ENCODE results near the gene TUBGCP5. TPM values are rescaled to one million over a fixed set of nuclear protein-coding genes. Genes with fewer than 3 reads are reported as not detected.

The TUBGCP5 gene
- total and polyA plus RNA-seq, 2 experiments from 2014 or later: 12.0 to 21.7 TPM

DNA sequence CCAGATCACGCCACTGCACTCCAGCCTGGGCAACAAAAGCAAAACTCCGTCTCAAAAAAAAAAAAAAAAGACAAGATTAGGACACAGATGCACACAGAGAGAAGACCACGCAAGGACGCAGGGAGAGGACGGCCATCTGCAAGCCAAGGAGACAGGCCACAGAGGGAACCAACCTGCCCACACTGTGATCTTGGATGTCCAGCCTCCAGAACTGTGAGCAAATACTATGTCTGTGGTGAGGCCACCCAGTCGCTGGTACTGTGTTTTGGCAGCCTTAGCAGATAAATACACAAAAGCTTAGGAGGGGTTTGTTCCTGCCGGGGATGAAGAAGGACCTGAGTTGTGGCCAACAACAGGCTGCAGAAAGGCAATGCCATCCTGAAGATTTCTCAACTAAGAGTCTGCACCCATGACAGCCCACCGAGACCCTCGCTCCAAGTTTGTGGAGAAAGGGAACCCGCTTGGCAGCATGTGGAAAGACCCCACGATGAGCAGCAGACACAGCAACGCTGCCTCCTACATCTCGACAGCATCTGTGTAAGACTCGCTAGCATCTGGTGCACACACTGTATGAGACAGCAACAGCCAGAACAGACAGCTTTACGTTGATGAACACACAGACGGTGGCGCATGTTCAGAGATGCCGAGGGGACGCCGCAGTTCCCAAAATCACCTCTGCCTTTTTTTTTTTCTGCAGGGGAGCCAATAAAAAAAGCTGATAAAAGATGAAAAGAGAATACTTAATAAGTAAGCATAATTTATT, 72.9 kb downstream of the TUBGCP5 start (continued):
- TF ChIP-seq, protein P1, sequence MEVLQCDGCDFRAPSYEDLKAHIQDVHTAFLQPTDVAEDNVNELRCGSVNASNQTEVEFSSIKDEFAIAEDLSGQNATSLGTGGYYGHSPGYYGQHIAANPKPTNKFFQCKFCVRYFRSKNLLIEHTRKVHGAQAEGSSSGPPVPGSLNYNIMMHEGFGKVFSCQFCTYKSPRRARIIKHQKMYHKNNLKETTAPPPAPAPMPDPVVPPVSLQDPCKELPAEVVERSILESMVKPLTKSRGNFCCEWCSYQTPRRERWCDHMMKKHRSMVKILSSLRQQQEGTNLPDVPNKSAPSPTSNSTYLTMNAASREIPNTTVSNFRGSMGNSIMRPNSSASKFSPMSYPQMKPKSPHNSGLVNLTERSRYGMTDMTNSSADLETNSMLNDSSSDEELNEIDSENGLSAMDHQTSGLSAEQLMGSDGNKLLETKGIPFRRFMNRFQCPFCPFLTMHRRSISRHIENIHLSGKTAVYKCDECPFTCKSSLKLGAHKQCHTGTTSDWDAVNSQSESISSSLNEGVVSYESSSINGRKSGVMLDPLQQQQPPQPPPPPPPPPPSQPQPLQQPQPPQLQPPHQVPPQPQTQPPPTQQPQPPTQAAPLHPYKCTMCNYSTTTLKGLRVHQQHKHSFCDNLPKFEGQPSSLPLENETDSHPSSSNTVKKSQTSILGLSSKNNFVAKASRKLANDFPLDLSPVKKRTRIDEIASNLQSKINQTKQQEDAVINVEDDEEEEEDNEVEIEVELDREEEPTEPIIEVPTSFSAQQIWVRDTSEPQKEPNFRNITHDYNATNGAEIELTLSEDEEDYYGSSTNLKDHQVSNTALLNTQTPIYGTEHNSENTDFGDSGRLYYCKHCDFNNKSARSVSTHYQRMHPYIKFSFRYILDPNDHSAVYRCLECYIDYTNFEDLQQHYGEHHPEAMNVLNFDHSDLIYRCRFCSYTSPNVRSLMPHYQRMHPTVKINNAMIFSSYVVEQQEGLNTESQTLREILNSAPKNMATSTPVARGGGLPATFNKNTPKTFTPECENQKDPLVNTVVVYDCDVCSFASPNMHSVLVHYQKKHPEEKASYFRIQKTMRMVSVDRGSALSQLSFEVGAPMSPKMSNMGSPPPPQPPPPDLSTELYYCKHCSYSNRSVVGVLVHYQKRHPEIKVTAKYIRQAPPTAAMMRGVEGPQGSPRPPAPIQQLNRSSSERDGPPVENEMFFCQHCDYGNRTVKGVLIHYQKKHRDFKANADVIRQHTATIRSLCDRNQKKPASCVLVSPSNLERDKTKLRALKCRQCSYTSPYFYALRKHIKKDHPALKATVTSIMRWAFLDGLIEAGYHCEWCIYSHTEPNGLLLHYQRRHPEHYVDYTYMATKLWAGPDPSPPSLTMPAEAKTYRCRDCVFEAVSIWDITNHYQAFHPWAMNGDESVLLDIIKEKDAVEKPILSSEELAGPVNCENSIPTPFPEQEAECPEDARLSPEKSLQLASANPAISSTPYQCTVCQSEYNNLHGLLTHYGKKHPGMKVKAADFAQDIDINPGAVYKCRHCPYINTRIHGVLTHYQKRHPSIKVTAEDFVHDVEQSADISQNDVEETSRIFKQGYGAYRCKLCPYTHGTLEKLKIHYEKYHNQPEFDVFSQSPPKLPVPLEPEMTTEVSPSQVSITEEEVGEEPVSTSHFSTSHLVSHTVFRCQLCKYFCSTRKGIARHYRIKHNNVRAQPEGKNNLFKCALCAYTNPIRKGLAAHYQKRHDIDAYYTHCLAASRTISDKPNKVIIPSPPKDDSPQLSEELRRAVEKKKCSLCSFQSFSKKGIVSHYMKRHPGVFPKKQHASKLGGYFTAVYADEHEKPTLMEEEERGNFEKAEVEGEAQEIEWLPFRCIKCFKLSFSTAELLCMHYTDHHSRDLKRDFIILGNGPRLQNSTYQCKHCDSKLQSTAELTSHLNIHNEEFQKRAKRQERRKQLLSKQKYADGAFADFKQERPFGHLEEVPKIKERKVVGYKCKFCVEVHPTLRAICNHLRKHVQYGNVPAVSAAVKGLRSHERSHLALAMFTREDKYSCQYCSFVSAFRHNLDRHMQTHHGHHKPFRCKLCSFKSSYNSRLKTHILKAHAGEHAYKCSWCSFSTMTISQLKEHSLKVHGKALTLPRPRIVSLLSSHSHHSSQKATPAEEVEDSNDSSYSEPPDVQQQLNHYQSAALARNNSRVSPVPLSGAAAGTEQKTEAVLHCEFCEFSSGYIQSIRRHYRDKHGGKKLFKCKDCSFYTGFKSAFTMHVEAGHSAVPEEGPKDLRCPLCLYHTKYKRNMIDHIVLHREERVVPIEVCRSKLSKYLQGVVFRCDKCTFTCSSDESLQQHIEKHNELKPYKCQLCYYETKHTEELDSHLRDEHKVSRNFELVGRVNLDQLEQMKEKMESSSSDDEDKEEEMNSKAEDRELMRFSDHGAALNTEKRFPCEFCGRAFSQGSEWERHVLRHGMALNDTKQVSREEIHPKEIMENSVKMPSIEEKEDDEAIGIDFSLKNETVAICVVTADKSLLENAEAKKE (CRISPR knock-in tag; IDR thresholded peaks at IDR 0.05): no peak
- TF ChIP-seq JUNB (IDR thresholded peaks at IDR 0.05; ENCODE audit: unreplicated experiment): no peak

DNA sequence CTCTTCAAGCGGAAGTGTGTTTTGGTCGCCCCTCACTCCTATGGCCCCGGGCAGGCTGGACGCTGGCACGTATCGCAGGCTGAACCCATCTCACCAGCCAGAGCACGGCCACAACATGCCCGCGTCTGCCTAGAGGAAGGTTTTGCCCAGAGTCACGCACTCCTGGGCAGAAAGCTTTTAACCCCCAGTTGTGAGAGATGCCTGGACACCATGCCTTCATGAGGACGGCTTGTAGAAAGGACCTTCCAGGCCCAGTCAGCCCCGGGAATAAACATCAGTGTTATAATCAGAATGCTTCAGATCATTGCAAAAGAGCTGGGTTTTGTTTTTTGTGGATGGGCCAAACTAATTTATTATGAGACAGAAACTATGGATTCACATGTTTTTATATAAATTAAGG, 75.7 kb downstream of the TUBGCP5 start:
- H3K27ac Mint-ChIP-seq: no peak overlapping the region
- Histone ChIP-seq H3K4me2 (no peak overlapping the region), H3K36me3 (ENCODE audit: insufficient read depth) (no peaks in the 10 kb centered on the region), H4K20me1 (replicated peaks; ENCODE audit: insufficient read depth) (peaks cover 19% of the 10 kb centered on the region), H3K79me2 (replicated peaks; ENCODE audit: insufficient read depth) (peaks cover 78% of the 10 kb centered on the region), H3K27me3 (ENCODE audit: insufficient read depth) (no peaks in the 10 kb centered on the region), H3K9me2 (ENCODE audit: insufficient read depth) (no peaks in the 10 kb centered on the region), H3K27ac (ENCODE audit: low read depth) (no peak overlapping the region), H3F3A (replicated peaks; ENCODE audit: low read depth) (no peaks in the 10 kb centered on the region), H2AFZ (no peak overlapping the region), H3K4me3 (no peak overlapping the region), H3K4me1 (ENCODE audit: insufficient read depth) (peaks cover 3% of the 10 kb centered on the region; the same call in 1 of the 2 replicates)
- ATAC-seq: no peak
- TF ChIP-seq STAT1 (IDR thresholded peaks at IDR 0.05; ENCODE audit: unreplicated experiment) (no peak), CREB1 (CRISPR knock-in tag; IDR thresholded peaks at IDR 0.05; ENCODE audit: low read depth) (no peak), JUNB (IDR thresholded peaks at IDR 0.05; ENCODE audit: unreplicated experiment) (no peak), NANOG (IDR thresholded peaks at IDR 0.05; ENCODE audit: borderline replicate concordance) (no peak)
- TF ChIP-seq, protein P2, sequence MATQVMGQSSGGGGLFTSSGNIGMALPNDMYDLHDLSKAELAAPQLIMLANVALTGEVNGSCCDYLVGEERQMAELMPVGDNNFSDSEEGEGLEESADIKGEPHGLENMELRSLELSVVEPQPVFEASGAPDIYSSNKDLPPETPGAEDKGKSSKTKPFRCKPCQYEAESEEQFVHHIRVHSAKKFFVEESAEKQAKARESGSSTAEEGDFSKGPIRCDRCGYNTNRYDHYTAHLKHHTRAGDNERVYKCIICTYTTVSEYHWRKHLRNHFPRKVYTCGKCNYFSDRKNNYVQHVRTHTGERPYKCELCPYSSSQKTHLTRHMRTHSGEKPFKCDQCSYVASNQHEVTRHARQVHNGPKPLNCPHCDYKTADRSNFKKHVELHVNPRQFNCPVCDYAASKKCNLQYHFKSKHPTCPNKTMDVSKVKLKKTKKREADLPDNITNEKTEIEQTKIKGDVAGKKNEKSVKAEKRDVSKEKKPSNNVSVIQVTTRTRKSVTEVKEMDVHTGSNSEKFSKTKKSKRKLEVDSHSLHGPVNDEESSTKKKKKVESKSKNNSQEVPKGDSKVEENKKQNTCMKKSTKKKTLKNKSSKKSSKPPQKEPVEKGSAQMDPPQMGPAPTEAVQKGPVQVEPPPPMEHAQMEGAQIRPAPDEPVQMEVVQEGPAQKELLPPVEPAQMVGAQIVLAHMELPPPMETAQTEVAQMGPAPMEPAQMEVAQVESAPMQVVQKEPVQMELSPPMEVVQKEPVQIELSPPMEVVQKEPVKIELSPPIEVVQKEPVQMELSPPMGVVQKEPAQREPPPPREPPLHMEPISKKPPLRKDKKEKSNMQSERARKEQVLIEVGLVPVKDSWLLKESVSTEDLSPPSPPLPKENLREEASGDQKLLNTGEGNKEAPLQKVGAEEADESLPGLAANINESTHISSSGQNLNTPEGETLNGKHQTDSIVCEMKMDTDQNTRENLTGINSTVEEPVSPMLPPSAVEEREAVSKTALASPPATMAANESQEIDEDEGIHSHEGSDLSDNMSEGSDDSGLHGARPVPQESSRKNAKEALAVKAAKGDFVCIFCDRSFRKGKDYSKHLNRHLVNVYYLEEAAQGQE (IDR thresholded peaks at IDR 0.05; ENCODE audit: unreplicated experiment): no peak
- TF ChIP-seq, protein P3, sequence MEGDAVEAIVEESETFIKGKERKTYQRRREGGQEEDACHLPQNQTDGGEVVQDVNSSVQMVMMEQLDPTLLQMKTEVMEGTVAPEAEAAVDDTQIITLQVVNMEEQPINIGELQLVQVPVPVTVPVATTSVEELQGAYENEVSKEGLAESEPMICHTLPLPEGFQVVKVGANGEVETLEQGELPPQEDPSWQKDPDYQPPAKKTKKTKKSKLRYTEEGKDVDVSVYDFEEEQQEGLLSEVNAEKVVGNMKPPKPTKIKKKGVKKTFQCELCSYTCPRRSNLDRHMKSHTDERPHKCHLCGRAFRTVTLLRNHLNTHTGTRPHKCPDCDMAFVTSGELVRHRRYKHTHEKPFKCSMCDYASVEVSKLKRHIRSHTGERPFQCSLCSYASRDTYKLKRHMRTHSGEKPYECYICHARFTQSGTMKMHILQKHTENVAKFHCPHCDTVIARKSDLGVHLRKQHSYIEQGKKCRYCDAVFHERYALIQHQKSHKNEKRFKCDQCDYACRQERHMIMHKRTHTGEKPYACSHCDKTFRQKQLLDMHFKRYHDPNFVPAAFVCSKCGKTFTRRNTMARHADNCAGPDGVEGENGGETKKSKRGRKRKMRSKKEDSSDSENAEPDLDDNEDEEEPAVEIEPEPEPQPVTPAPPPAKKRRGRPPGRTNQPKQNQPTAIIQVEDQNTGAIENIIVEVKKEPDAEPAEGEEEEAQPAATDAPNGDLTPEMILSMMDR (conservative IDR thresholded peaks at IDR 0.05; ENCODE audit: low read depth in 2 of 2): no peak
- peaks cover 19% of the 10 kb centered on the region for H3K4me1 Mint-ChIP-seq
- no peak for DNase-seq (ENCODE audit: low spot score)
- no peak overlapping the region for H3K4me3 Mint-ChIP-seq
- H3K27me3 Mint-ChIP-seq (ENCODE audit: insufficient read depth, low read depth, poor library complexity): peaks cover 10% of the 10 kb centered on the region
- no peaks in the 10 kb centered on the region for H3K9me3 Mint-ChIP-seq
- peaks cover 4% of the 10 kb centered on the region; the same call in 2 of the 3 replicates for H3K36me3 Mint-ChIP-seq (ENCODE audit: low read depth)
